ENCODE measurements around the gene ZSWIM7.
A peak's percentile ranks its signal among the peaks of the same experiment; 100 is the strongest.

ZSWIM7 gene

GRCh38 chr17:15999141-15999973 lies at the start of gene ZSWIM7, which contains the start of gene TTC19:
TSS of gene ZSWIM7 (minus strand) at chr17:15999704. CDS start at chr17:15999594, 110 bp downstream.
TSS of gene TTC19 (plus strand) at chr17:15999824. CDS start at chr17:15999849, 25 bp downstream.
- peak; percentile 97 for DNase-seq

- DNase-seq = no peak
These were observed 49.4 kb upstream of the ZSWIM7 start for GRCh38 chr17:16048811-16049449.

- DNase-seq = no peak
These were observed 47.5 kb upstream of the ZSWIM7 start for GRCh38 chr17:16046966-16047365.

- DNase-seq = no peak
These were observed 45.0 kb upstream of the ZSWIM7 start for GRCh38 chr17:16044487-16044886.

- no peak for DNase-seq
These were observed 41.3 kb upstream of the ZSWIM7 start for GRCh38 chr17:16040710-16041251.

- DNase-seq = no peak
These were observed 38.1 kb upstream of the ZSWIM7 start for GRCh38 chr17:16037636-16038035.

GRCh38 chr17:16036261-16036660 lies 36.8 kb upstream of the ZSWIM7 start:
- no peak for DNase-seq

GRCh38 chr17:16033729-16034349 lies 34.3 kb upstream of the ZSWIM7 start:
- no peak for DNase-seq

- no peak for DNase-seq
These were observed 28.4 kb upstream of the ZSWIM7 start for GRCh38 chr17:16027708-16028584.

GRCh38 chr17:16026895-16027294 lies 27.4 kb upstream of the ZSWIM7 start:
- DNase-seq = no peak

- DNase-seq = no peak
These were observed 25.7 kb upstream of the ZSWIM7 start for GRCh38 chr17:16025202-16025601.

GRCh38 chr17:16023881-16024280 lies 24.4 kb upstream of the ZSWIM7 start:
- DNase-seq = no peak

GRCh38 chr17:16019347-16019746 lies 19.8 kb upstream of the ZSWIM7 start:
- DNase-seq = no peak

GRCh38 chr17:16013943-16014407 lies 14.5 kb upstream of the ZSWIM7 start:
- DNase-seq = no peak

GRCh38 chr17:16007439-16007838 lies 7.9 kb upstream of the ZSWIM7 start:
- no peak for DNase-seq

GRCh38 chr17:16005636-16006035 lies 6.1 kb upstream of the ZSWIM7 start:
- no peak for DNase-seq

GRCh38 chr17:16003841-16004240 lies 4.3 kb upstream of the ZSWIM7 start:
- no peak for DNase-seq

GRCh38 chr17:16002708-16003260 lies 3.3 kb upstream of the ZSWIM7 start:
- no peak for DNase-seq

GRCh38 chr17:16001226-16001897 lies 1.9 kb upstream of the ZSWIM7 start:
- DNase-seq = no peak

GRCh38 chr17:15999974-16000827 lies 697 bp upstream of the ZSWIM7 start:
- DNase-seq = no peak
